ENCODE results near the gene EHF. TPM values are rescaled to one million over a fixed set of nuclear protein-coding genes. Genes with fewer than 3 reads are reported as not detected.

Gene EHF
- total and polyA plus RNA-seq, 2 of the 13 experiments (the other 11 are each of a cell fraction or from before 2014, with no cell fraction given) = 0.04 to 0.46 TPM

DNA sequence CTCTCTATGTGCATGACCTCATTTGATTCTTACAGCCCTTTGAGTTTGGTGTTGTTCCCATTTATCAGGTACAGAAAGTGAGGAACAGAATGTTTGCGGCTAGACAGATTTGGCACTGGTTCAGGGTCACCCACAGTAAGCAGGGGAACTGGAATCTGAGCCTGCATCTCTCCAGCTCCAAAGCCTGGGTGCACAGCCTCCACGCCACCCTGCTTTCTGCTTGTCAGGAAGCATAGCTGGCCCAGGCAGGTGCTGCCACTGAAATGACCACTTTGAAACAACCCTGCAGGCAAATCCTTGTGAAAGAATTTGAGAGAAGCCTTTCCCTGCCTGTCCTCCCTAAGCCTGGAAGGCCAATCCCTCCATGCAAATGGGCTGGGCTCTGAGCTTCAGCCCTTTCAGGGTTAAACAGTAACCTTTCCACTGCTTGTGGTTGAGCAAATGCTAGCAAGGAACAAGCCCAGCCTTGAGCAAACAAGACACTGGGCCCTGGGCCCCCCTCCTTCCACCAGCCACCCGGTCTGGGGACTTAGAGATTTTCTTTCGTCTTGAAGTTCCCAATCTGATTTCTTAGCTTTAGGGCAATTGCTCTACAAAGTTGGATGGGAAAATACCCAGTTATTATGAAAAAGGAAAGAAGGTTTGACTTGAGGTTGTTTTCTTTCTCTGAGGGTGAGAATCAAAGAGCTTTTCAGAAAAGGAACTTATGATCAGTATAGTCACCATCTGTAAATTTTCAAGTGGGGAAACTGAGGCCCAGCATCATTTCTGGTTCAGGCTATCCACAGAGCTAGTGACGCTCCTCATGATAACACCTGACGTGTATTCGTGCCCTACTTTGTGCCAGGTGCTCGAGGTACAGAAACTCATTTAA lies 19.4 kb downstream of the EHF start (continued):
- TF ChIP-seq, protein P1, sequence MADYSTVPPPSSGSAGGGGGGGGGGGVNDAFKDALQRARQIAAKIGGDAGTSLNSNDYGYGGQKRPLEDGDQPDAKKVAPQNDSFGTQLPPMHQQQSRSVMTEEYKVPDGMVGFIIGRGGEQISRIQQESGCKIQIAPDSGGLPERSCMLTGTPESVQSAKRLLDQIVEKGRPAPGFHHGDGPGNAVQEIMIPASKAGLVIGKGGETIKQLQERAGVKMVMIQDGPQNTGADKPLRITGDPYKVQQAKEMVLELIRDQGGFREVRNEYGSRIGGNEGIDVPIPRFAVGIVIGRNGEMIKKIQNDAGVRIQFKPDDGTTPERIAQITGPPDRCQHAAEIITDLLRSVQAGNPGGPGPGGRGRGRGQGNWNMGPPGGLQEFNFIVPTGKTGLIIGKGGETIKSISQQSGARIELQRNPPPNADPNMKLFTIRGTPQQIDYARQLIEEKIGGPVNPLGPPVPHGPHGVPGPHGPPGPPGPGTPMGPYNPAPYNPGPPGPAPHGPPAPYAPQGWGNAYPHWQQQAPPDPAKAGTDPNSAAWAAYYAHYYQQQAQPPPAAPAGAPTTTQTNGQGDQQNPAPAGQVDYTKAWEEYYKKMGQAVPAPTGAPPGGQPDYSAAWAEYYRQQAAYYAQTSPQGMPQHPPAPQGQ (CRISPR knock-in tag; IDR thresholded peaks at IDR 0.05; ENCODE audit: borderline replicate concordance) = no peak; the same call in 1 of the 2 replicates
- no peak for TF ChIP-seq CHCHD3 (CRISPR knock-in tag; IDR thresholded peaks at IDR 0.05)
- TF ChIP-seq ZNF253 (CRISPR knock-in tag; IDR thresholded peaks at IDR 0.05; ENCODE audit: borderline replicate concordance) = no peak
- TF ChIP-seq ZNF839 (CRISPR knock-in tag; IDR thresholded peaks at IDR 0.05; ENCODE audit: borderline replicate concordance) = no peak
- TF ChIP-seq, protein P2, sequence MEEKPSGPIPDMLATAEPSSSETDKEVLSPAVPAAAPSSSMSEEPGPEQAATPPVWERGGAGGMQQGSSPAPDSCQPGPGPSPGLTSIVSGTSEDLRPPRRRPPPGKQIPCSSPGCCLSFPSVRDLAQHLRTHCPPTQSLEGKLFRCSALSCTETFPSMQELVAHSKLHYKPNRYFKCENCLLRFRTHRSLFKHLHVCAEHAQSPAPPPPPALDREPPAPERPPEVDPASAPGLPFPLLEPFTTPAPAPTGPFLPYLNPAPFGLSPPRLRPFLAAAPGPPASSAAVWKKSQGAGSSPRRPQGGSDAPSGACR (CRISPR knock-in tag; IDR thresholded peaks at IDR 0.05) = no peak
- 0 out of 2 replicates have a peak, but pooled peaks have one; percentile 16 for TF ChIP-seq DNMT3B (CRISPR knock-in tag; conservative IDR thresholded peaks at IDR 0.05)
- TF ChIP-seq, protein P3, sequence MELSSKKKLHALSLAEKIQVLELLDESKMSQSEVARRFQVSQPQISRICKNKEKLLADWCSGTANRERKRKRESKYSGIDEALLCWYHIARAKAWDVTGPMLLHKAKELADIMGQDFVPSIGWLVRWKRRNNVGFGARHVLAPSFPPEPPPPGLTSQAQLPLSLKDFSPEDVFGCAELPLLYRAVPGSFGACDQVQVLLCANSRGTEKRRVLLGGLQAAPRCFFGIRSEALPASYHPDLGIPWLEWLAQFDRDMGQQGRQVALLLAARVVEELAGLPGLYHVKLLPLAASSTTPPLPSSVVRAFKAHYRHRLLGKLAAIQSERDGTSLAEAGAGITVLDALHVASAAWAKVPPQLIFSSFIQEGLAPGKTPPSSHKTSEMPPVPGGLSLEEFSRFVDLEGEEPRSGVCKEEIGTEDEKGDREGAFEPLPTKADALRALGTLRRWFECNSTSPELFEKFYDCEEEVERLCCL (CRISPR knock-in tag; IDR thresholded peaks at IDR 0.05; ENCODE audit: borderline replicate concordance) = no peak
- TF ChIP-seq GABPB1 (CRISPR knock-in tag; IDR thresholded peaks at IDR 0.05) = no peak
- TF ChIP-seq, protein P4, sequence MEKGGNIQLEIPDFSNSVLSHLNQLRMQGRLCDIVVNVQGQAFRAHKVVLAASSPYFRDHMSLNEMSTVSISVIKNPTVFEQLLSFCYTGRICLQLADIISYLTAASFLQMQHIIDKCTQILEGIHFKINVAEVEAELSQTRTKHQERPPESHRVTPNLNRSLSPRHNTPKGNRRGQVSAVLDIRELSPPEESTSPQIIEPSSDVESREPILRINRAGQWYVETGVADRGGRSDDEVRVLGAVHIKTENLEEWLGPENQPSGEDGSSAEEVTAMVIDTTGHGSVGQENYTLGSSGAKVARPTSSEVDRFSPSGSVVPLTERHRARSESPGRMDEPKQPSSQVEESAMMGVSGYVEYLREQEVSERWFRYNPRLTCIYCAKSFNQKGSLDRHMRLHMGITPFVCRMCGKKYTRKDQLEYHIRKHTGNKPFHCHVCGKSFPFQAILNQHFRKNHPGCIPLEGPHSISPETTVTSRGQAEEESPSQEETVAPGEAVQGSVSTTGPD (CRISPR knock-in tag; IDR thresholded peaks at IDR 0.05) = peak; percentile 71; the same call in 1 of the 2 replicates
- TF ChIP-seq ZNF570 (CRISPR knock-in tag; IDR thresholded peaks at IDR 0.05; ENCODE audit: borderline replicate concordance) = no peak
- TF ChIP-seq ZNF331 (CRISPR knock-in tag; IDR thresholded peaks at IDR 0.05) = peak; percentile 74
- TF ChIP-seq RXRB (CRISPR knock-in tag; IDR thresholded peaks at IDR 0.05; ENCODE audit: borderline replicate concordance) = peak; percentile 76
- TF ChIP-seq, protein P5, sequence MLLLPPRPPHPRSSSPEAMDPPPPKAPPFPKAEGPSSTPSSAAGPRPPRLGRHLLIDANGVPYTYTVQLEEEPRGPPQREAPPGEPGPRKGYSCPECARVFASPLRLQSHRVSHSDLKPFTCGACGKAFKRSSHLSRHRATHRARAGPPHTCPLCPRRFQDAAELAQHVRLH (CRISPR knock-in tag; IDR thresholded peaks at IDR 0.05; ENCODE audit: borderline replicate concordance, low read depth) = 0 out of 2 replicates have a peak, but pooled peaks have one; percentile 20
- TF ChIP-seq, protein P6, sequence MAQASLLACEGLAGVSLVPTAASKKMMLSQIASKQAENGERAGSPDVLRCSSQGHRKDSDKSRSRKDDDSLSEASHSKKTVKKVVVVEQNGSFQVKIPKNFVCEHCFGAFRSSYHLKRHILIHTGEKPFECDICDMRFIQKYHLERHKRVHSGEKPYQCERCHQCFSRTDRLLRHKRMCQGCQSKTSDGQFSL (CRISPR knock-in tag; IDR thresholded peaks at IDR 0.05) = no peak
- no peak for TF ChIP-seq ZNF672 (CRISPR knock-in tag; IDR thresholded peaks at IDR 0.05)
- TF ChIP-seq, protein P7, sequence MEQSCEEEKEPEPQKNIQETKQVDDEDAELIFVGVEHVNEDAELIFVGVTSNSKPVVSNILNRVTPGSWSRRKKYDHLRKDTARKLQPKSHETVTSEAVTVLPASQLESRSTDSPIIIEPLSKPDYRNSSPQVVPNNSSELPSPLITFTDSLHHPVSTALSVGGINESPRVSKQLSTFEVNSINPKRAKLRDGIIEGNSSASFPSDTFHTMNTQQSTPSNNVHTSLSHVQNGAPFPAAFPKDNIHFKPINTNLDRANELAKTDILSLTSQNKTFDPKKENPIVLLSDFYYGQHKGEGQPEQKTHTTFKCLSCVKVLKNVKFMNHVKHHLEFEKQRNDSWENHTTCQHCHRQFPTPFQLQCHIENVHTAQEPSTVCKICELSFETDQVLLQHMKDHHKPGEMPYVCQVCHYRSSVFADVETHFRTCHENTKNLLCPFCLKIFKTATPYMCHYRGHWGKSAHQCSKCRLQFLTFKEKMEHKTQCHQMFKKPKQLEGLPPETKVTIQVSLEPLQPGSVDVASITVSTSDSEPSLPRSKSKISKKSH (CRISPR knock-in tag; IDR thresholded peaks at IDR 0.05; ENCODE audit: borderline replicate concordance) = no peak
- TF ChIP-seq STAT5B (CRISPR knock-in tag; IDR thresholded peaks at IDR 0.05) = no peak
- no peak for TF ChIP-seq HNF4G (IDR thresholded peaks at IDR 0.05; ENCODE audit: borderline replicate concordance, low read depth, low read length)
- TF ChIP-seq HNF4G (CRISPR knock-in tag; IDR thresholded peaks at IDR 0.05; ENCODE audit: borderline replicate concordance, low read depth) = no peak

Data from HepG2 (cell line).